ENCODE results near the gene CDC20. TPM values are rescaled to one million over a fixed set of nuclear protein-coding genes. Genes with fewer than 3 reads are reported as not detected.

The CDC20 gene
- total RNA-seq, 1 experiment from 2014 or later = 355 TPM

DNA sequence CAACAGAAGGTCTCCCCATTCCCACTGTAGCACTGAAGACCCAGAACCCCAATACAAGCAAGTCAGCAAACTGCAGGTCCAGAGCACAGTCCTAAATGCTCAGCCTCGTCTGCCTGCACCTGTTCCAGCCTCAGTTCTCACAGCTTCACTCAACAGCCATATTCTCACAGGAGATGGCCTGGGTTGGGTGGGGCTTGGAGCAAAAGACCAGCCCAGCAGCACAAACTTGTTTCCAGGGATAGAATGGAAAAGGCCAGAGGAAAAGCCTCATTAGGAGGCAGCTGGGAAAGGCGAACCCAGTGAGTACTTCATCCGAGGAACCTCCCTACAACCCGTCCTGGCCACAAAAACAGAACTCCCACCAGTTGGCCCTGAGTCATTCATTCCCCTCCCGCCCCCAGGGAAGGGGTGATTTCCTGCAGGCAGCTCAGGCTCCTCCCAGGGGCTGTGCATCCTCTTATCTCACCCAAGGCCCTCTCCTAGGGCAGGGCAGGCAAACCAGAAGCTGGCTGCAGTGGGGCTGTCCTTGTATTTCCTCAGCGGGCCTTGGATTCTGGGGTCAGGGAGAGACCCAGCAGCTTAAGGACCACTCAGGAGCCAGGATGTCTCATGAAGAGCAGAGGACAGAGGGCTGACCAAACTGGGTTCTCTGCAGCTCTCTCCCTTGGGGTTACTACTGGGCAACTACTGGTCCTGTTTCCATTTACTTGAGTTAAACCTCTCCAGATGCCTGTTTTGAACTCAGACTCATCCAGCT, 28.6 kb upstream of the CDC20 start (continued):
- peak; percentile 32; the same call in 1 of the 2 replicates for TF ChIP-seq SP1 (IDR thresholded peaks at IDR 0.05; ENCODE audit: low read depth)
- TF ChIP-seq ZBTB33 (IDR thresholded peaks at IDR 0.05; ENCODE audit: extremely low read depth, insufficient replicate concordance, low read length) = no peak
- TF ChIP-seq EZH2phosphoT487 (IDR thresholded peaks at IDR 0.05; ENCODE audit: borderline replicate concordance) = no peak
- TF ChIP-seq EGR1 (IDR thresholded peaks at IDR 0.05; ENCODE audit: low read depth) = peak; percentile 50; the same call in 1 of the 2 replicates

DNA sequence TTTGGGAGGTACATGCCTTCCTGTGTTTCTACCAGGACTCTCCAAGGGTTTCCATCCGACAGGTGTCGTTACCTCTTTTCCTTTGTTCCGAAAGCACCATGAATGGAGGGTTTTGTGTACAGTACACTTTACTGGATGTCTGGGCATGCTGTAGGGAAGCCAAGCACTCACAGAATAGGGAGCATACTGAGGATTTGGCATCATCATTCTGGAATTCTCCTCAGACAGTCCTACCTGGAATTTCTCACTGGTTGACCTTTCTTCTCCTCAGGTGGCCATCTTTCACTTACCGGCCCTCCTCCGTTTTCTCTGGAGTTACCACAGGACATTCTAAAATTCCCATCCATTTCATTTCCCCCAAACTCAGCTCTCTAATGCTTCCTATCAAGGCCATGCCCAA, 27.1 kb upstream of the CDC20 start:
- peaks cover 10 to 15% of the 10 kb centered on the region in 2 experiments for H3K4me1 ChIP-seq (ENCODE audit: control insufficient read depth in 1 of 2, insufficient read depth in 2 of 2, low read length in 2 of 2)
- no peak overlapping the region for H3K27ac ChIP-seq (ENCODE audit: low read depth, low read length)
- DNase-seq (ENCODE audit: low read depth, low spot score) = no peak
- H3K79me2 ChIP-seq (ENCODE audit: insufficient read depth, low read length) = no peaks in the 10 kb centered on the region
- ChIA-PET RAD21 (ENCODE audit: low non-redundant PET in 1 of 2, low total read pairs in 2 of 2, uncharacterized antibody in 2 of 2, unreplicated experiment in 2 of 2) (no interaction called here), POLR2A (no interaction called here), CTCF (no interaction called here)
- H4K20me1 ChIP-seq (ENCODE audit: insufficient read depth) = no peaks in the 10 kb centered on the region
- no peaks in the 10 kb centered on the region for H3K27me3 ChIP-seq (ENCODE audit: insufficient read depth, low read length)
- intact Hi-C loops (cut with micrococcal nuclease) = no loop called here
- no peaks in the 10 kb centered on the region for H3K36me3 ChIP-seq (ENCODE audit: control insufficient read depth in 1 of 2, insufficient read depth in 2 of 2, low read length in 2 of 2)
- BruUV-seq (replicated peaks) = no TSS peak
- TF ChIP-seq ZNF274 (IDR thresholded peaks at IDR 0.05; ENCODE audit: low read depth, low read length) (no peak), JUND (IDR thresholded peaks at IDR 0.05) (no peak), RAD21 (IDR thresholded peaks at IDR 0.05; ENCODE audit: low read depth) (no peak), FOSL1 (IDR thresholded peaks at IDR 0.05; ENCODE audit: low read depth) (no peak), ZBTB33 (IDR thresholded peaks at IDR 0.05; ENCODE audit: extremely low read depth, insufficient replicate concordance, low read length) (no peak)
- TF ChIP-seq, protein P1, sequence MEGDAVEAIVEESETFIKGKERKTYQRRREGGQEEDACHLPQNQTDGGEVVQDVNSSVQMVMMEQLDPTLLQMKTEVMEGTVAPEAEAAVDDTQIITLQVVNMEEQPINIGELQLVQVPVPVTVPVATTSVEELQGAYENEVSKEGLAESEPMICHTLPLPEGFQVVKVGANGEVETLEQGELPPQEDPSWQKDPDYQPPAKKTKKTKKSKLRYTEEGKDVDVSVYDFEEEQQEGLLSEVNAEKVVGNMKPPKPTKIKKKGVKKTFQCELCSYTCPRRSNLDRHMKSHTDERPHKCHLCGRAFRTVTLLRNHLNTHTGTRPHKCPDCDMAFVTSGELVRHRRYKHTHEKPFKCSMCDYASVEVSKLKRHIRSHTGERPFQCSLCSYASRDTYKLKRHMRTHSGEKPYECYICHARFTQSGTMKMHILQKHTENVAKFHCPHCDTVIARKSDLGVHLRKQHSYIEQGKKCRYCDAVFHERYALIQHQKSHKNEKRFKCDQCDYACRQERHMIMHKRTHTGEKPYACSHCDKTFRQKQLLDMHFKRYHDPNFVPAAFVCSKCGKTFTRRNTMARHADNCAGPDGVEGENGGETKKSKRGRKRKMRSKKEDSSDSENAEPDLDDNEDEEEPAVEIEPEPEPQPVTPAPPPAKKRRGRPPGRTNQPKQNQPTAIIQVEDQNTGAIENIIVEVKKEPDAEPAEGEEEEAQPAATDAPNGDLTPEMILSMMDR (IDR thresholded peaks at IDR 0.05 in 2 of 3, conservative IDR thresholded peaks at IDR 0.05 in 1 of 3; ENCODE audit: borderline replicate concordance in 1 of 3, insufficient read depth in 1 of 3, low read depth in 2 of 3, low read length in 2 of 3) = no peak
- H3K4me3 ChIP-seq (replicated peaks in 1 of 2; ENCODE audit: low read depth in 1 of 2, low read length in 2 of 2) = no peak overlapping the region
- peaks cover 0 to 11% of the 10 kb centered on the region in 2 experiments; a peak in 2 of 4 replicates for H3K9me3 ChIP-seq (ENCODE audit: control insufficient read depth in 1 of 2, insufficient read depth in 1 of 2, low read depth in 1 of 2, low read length in 2 of 2)
- H2AFZ ChIP-seq (ENCODE audit: low read depth, low read length, poor library complexity, severe bottlenecking) = no peak overlapping the region
- H3K4me2 ChIP-seq (ENCODE audit: low read length) = no peak overlapping the region
- H3K9ac ChIP-seq (ENCODE audit: low read length) = no peak overlapping the region
- no peaks in the 10 kb centered on the region for H3K9me2 ChIP-seq (ENCODE audit: insufficient read depth)
- ATAC-seq = no peak

Data from HCT116 (cell line).